Liver (tissue), 3 donors: ENCODE results near the gene ATP4B.

ENCODE experiments used
- ATF3 ChIP-seq: IDR thresholded peaks from 2 replicates; pipeline ENCODE4 v1.6.1; 2016; ENCODE audit warnings: antibody characterized with exemption
- CTCF ChIP-seq: fragments of 150-350 bp; IDR thresholded peaks from 2 replicates; pipeline ENCODE4 v1.5.1; 2017; ENCODE audit warnings: improper control_type of control experiment, low read depth, low read length; ENCODE audit not compliant: missing input control
- EGR1 ChIP-seq, 2 donors: IDR thresholded peaks; 2 replicates each; pipeline ENCODE4 v1.6.1; 2016 to 2018; ENCODE audit warnings: antibody characterized with exemption in 2 of 2, low read depth in 2 of 2
- FOXA2 ChIP-seq: IDR thresholded peaks from 2 replicates; pipeline ENCODE4 v1.6.1; 2016; ENCODE audit warnings: antibody characterized with exemption
- GABPA ChIP-seq, 2 donors: IDR thresholded peaks in 1 of 2; conservative IDR thresholded peaks in 1 of 2; 2 replicates each; pipeline ENCODE4 v1.6.1; 2016; ENCODE audit warnings: antibody characterized with exemption in 2 of 2, mild to moderate bottlenecking in 1 of 2, moderate library complexity in 1 of 2
- HNF4G ChIP-seq: IDR thresholded peaks from 2 replicates; pipeline ENCODE4 v1.6.1; 2016; ENCODE audit warnings: antibody characterized with exemption
- JUND ChIP-seq, 2 donors: IDR thresholded peaks; 2 replicates each; pipeline ENCODE4 v1.6.1; 2016; ENCODE audit warnings: antibody characterized with exemption in 2 of 2
- MAX ChIP-seq: IDR thresholded peaks from 2 replicates; pipeline ENCODE4 v1.6.1; 2016; ENCODE audit warnings: antibody characterized with exemption
- RAD21 ChIP-seq, 2 donors: IDR thresholded peaks; 2 replicates each; pipeline ENCODE4 v1.6.1; 2016; ENCODE audit warnings: antibody characterized with exemption in 2 of 2, mild to moderate bottlenecking in 2 of 2
- REST ChIP-seq: IDR thresholded peaks from 2 replicates; pipeline ENCODE4 v1.6.1; 2016; ENCODE audit warnings: antibody characterized with exemption, mild to moderate bottlenecking
- SP1 ChIP-seq: IDR thresholded peaks from 2 replicates; pipeline ENCODE4 v1.6.1; 2018; ENCODE audit warnings: antibody characterized with exemption, mild to moderate bottlenecking
- TAF1 ChIP-seq: conservative IDR thresholded peaks from 2 replicates; pipeline ENCODE4 v1.6.1; 2016; ENCODE audit warnings: antibody characterized with exemption, mild to moderate bottlenecking
- YY1 ChIP-seq: IDR thresholded peaks from 2 replicates; pipeline ENCODE4 v1.6.1; 2016; ENCODE audit warnings: antibody characterized with exemption, mild to moderate bottlenecking
- ZBTB33 ChIP-seq: IDR thresholded peaks from 2 replicates; pipeline ENCODE4 v1.6.1; 2016; ENCODE audit warnings: antibody characterized with exemption
- donor health status: healthy.
- donor health status: healthy.

GRCh38 chr13:113631341-113632095 lies 26.5 kb downstream of the ATP4B start:
- TF ChIP-seq SP1 (no peak), HNF4G (no peak), CTCF (no peak), REST (no peak), JUND (IDR thresholded peaks at IDR 0.05) (no peak), ZBTB33 (no peak), RAD21 (IDR thresholded peaks at IDR 0.05) (no peak), TAF1 (no peak), YY1 (no peak), EGR1 (IDR thresholded peaks at IDR 0.05; ENCODE audit: low read depth in 2 of 2) (no peak), FOXA2 (no peak), MAX (no peak), GABPA (IDR thresholded peaks at IDR 0.05 in 1 of 2, conservative IDR thresholded peaks at IDR 0.05 in 1 of 2) (no peak), ATF3 (no peak)
